Erythroblast (primary cell): ENCODE results near the gene CLMN.

ENCODE experiments used
- GATA1 ChIP-seq: IDR thresholded peaks from 2 replicates; pipeline ENCODE4 v1.6.1; 2011; ENCODE audit warnings: low read depth, mild to moderate bottlenecking, control low read depth, low read length, moderate library complexity
- POLR2A ChIP-seq: IDR thresholded peaks from 2 replicates; pipeline ENCODE4 v1.6.1; 2011; ENCODE audit warnings: mild to moderate bottlenecking, low read length

DNA sequence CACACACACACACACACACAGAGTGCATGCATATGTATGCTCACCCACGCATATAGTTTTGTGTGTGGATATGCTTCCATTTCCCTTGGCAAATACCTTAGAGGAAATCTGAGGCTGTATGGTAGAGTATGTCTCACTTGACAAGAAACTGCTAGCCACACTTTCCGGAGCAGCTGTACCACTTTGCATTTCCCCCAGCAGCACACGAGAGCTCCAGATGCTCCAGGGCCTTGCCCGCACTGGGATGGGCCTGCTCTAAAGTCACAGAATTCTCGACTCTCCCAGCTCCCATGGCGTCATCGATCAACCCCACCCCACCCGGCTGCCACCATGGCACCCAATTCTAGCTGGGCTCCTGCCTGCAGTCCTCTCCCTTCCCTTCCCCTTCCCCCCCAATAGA, 21.9 kb downstream of the CLMN start:
- no peak for TF ChIP-seq POLR2A
- no peak for TF ChIP-seq GATA1
